HG02885 (cell line): Measurements from ENCODE around the gene POMC.
"Not testable (repeated sequence)": the region's sequence is repeated elsewhere in the genome, so short reads cannot be mapped to it uniquely, and the experiment has no call there.

Experiments used
- ATAC-seq: cut with Tn5 transposase; IDR thresholded peaks from one replicate; pipeline ENCODE4 v1.9.1; 2021; ENCODE audit warnings: mild to moderate bottlenecking; ENCODE audit not compliant: unreplicated experiment, poor library complexity

Gene POMC

DNA sequence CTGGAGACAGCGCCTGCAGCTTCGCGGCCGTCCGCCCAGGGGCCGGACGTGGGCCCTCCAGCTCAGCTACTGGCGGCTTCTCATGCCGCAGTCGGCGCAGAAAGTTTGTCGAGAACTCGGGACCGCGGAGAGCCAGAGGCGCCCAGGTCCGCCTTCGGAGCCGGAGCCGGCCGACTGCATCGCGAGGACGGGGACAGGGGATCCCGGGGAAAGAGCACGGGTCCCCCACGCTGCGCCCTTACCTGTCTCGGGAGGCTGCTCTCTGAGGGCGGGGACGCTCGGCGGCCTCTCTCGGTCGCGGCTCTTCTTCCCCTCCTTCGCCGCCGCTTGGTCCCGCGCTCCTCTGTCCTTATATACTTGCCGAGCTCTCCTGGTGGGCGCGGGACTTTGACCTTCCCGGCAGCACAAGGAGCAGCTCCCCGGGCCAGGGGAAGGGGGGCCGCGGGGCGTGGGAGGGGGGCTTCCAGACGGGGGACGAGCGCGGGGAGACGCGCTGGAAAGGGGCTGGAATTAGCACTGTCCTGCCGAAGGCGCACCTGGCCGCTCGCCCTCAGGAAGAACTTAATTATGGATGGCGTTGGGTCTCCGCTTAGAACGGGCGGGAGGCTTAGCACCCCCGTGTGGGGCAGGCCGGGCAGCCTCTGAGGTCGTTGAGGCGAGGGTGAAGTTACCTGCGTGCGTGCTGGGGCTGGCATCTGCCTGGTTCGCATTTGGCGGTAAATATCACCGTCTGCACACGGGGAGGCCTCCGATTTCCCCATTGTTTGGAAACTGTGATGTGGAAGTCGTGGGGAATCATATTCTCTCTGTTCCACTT lies at the start of gene POMC:
TSS of gene POMC (minus strand) at position 325 of the 817 bp plus-strand sequence. CDS start 3,808 bp downstream, outside the sequence.
- no peak for ATAC-seq

DNA sequence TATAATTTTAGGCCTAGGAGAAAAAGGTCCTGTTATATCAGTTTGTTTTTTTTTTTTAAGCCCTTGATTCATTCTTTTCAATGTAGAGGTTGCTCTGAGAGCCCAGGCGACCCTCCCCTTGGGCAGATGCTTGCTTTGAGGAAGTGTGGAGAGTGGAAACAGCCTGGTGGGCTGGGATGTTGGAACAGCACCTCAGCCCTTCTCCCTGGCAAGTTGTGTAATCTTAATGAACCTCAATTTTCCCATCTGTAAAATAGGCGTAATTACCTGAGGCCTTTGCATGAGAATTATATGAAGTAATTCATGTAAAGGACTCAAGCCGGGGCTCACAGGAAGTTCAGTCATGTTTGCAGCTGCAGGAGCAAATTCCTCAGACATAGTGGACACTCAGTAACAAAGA lies 49.7 kb upstream of the POMC start:
- ATAC-seq: no peak

DNA sequence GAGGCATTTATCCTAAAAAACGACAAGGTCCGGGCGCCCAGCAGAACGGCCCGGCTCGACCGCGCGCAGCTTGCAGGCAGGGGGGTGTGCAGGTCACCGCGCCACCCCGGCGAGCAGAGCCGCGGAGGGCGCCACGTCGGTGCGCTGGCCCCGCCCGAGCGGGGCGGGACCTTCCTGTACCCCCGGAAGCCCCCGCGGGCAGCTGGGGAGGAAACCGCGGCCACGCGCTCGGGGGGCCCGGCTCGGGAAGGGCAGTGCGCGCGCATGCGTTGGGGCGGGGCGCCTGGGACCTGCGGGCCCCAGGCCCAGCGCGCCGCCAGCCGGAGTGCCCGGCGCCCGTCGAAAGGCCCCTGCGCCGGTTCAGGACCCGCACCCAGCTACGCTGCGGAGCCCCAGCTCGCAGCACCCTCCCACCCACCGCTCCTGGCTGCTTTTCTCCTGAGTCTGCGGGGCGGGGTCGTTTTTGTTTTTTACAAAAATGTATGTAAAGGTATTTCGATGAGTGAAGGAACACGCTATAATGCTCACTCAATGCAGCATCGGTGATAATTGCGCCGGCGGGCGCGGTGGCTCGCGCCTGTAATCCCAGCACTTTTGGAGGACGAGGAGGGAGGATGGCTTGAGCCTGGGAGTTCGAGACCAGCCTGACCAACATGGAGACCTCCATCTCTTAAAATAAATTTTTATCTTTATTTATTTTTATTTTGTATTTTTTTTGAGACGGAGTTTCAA lies 47.7 kb upstream of the POMC start:
- ATAC-seq: peak; percentile 86

DNA sequence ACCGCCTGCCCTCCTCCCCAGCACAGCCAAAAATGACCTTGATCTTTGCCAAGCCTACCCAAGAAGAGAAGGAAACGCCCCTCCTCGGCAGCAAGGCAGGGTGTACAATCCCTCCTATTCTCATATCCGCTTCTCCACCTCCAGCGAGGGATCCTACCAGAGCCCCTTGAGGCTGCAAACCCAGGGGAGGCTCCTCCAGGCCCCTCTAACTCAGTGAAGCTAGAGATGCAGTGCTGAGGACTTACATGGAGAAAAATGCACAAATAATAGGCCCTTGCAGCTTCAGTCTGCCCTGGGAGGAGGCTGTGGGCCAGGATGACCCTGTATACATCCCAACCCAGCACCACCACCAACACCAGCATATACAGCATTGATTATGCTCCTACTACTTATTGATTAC lies 46.9 kb upstream of the POMC start:
- ATAC-seq: no peak

DNA sequence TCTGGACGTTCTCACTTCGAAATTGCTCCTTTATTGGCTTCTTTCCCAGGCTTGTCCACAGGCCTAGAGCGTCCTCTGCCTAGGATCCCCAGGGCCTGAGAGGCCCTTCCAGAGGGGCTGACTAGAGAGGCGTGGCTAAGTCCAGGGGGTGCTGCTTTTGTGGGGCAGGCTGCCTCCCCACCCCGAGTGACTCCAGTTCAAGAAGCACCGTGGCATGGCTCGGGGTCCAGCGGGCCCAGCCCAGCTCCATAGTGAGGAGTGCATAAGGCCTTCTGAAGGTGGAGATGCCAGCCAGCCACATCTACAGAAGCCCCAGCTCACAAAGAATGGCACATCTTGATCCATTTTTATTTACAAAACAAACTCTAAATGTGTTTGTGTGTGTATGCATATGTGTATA lies 44.8 kb upstream of the POMC start:
- ATAC-seq: no peak

DNA sequence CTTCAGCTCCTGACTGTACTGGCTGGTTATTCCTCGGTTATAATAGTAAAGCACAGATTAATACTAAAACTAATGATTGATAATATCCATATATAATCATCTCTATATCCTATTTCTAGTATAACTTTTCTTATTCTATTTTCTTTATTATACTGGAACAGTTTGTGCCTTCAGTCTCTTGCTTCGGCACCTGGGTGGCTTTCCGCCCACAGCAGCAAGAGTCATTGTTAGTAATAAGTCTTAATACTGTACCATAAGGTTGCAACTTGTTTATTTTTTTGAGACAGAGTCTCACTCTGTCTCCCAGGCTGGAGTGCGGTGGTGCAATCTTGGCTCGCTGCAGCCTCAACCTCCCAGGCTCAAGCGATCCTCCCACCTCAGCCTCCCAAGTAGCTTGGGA lies 42.5 kb upstream of the POMC start:
- ATAC-seq: not testable (repeated sequence)

DNA sequence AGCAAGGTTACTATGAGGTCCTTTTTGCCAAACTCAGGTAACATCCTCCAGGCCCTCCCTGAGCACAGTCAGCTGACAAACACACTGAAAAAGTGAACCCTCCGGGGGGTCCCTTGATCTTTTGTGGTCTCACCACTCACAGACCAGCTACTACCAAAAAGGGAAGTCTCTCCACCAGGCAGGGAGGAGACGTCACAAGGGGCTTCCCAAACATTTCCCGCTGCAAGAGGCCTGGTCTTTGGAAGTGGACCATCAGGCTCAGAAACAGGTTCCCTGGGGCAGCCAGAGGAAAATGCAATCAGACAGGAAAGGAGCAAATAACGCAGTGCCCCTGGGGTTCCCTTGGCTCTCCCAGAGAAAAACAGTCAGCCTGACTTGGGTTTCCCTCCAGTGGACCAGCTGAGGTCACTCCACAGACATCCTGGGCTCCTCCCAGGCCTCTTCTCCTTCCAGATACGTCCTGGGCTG lies 38.7 kb upstream of the POMC start:
- ATAC-seq: no peak

DNA sequence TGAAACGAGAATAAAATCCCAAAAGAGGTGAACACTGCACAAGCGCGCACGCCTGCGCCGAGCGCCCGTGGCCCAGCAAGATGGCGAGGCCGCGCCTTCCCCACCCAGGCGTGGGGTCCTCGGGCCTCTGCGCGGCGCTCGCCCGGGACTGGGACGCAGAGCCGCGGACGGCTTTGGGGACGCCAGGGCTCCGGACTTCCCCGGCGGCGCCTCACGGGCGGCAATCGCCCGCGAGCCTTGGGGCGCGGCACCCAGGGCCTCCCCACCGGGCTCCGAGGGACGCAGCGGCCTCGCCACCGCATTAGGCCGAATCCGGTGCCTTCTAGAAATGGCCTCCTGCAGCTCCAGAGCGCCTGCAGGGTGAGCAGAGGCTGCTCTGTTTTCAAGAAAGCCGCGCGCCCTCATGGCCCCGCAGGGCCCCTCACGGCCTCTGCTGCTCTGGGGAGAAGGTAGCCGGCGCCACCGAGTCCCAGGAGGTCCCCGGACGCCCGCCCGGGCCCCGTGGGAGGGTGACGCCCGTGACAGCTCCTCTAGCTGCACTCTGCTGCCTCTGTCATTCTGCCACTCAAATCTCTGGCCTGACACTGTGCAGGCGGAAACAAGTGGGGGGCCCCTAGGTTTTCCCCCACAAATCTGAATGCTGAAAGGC lies 35.9 kb upstream of the POMC start:
- no peak for ATAC-seq

DNA sequence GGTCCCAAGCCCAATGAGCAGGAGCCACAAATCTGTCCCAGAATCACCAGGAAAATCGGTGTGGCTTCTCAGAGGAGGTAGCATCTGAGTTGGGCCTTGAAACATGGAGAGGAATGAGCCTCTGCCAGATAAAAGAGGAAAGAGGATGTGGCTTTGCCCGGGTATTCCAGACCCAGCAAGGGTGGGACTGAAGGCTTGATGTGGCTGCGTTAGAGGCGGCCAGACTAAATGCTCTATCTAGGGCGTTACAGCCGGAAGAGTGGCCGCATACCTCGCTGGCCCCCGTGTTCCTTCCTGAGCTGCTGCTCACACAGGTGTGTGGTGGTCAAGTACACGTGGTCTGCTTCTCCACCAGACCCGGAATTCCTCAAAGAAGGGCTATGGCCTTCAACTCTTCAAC lies 33.9 kb upstream of the POMC start:
- no peak for ATAC-seq

DNA sequence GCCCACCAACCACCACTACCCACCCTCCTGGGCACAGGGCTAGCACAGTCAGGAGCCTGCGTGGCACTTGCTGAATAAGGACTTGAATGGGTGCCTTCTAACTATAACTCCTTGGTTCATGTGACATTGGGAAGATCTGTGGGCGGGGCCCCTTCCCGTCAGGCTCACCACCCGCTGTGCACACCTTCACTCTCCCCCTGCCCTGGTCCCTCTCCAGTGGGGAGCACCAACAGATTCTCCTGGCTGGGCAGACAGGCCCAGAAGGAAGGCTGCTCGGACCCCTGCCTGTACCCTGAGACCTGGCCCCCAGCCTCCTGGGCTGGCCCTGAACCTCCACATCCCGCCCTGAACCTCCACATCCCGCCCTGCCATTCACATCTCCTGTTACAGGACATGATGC lies 33.4 kb upstream of the POMC start:
- ATAC-seq: no peak

DNA sequence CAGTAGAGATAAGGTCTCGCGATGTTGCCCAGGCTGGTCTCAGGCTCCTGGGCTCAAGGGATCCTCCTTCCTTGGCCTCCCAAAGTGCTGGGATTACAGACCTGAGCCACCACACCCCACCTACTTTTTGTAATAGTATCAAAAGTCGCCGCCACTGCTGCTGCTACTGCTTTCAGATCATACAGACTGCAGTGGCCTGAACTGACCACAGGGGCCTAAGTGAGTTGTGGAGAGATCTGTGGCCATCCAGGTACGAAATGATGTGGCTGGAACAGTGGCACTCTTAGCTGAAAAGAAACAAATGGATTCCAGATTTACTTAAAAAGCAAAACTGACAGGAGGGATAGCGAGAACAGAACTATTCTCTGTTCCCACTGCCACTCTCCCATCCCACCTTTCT lies 32.9 kb upstream of the POMC start:
- ATAC-seq: no peak

DNA sequence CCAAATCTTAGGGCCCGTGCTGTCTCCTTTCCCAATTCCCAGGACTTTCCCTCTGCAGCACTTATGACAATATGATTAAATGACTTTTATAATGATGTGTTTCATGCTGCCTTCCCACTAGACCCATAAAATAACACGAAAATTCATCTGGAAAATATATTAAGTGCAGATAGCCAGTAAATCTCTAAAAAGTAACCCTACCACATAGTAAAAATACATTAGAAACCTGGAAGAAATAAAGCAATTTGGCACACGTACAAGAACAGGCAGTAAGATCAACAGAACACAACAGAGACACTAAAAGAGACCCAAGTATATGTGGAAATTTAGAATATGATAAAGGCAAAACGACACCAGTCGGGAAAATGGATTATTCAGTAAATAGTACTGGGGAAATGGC lies 30.2 kb upstream of the POMC start:
- ATAC-seq: no peak

DNA sequence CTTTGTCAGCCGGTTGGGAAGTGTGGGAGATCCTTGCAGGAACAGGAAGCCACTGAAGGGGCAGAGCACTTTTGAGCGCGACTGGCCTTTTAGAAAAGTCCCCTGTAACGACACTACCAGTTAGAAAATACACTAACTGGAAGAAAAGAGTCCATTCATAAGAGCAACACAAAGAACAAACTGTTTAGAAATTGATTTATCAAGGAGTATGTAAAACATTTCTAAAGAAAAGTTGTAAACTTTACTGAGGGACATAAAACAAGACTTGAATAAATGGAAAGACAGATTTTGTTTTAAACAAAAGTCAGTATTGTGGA lies 29.8 kb upstream of the POMC start:
- no peak for ATAC-seq

DNA sequence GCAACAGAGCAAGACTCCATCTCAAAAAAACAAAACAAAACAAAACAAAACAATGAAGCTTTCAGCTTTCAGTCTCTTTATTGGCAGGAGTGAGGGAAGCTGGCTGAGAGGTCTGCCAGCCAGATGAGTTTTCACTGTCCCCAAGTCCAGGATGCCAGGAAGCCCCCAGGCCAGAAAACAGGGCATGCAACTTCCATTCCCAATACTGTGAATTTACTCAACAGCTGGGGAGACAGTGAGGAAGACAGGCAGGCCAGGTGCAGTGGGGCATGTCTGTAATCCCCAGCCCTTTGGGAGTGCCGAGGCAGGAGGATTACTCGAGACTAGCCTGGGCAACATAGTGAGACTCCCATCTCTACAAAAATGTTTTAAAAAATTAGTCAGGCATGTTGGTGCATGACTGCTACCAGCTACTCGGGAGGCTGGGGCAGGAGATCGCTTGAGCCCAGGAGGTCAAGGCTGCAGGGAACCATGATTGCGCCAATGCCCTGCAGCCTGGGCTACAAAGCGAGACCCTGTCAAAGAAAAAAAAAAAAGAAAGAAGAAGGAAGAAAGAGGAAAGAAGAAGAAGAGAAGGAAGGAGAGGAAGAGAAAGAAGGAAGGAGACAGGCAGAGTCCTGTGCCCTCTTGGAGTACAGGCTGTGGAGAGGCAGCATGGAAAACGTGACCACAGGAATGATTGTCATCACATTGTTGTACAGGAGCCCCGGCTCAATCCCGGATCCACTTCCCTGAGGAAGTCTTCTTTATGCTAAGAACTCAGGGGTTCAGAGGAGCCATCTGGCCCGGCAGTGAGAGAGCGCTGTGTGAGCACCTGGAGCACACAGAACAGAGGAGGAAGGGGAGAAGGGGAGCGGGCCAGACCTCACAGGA lies 29.2 kb upstream of the POMC start:
- no peak for ATAC-seq

DNA sequence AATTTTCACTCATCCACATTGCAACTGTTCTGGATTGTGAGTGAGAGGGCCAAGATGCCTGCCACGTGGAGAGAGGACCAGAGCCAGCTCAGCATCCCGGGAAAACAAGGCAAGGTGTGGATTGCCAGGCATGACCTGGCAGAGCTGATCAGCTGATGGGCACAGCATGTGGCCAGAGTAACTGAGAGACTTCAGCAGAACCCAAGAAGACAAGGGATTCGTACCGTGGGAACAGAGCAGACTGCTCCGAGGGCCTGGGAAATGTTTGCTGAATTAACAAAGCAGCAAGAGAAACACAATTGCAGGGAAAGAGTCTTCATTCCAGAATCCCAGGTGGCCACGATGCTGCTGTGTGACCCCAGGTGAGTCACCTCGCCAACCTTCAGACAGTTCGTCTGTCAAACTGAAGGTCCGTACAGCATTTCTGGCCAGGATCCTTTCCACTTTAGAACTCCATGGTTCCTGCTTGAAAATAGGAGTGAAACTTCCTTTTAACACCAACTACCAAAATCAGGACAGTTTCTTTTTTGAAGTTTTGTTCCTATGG lies 26.3 kb upstream of the POMC start:
- no peak for ATAC-seq

DNA sequence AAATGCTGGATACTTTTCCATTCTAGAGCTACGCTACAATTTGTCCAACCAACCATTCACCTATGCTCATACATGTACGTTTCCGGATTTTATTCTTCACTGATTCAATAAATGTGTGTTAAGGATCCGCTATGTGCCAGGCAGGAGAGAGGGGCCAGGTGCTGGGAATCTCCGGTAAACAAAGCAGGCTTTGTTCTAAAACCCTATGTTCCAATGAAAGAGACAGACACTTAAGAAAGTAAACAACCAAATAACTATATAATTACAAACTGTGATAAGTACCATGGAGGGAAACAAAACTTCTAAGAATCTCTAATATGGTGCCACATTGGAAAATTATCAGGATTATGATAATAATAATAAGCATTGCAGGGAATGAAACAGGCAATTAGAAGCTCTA lies 22.2 kb upstream of the POMC start:
- ATAC-seq: no peak

DNA sequence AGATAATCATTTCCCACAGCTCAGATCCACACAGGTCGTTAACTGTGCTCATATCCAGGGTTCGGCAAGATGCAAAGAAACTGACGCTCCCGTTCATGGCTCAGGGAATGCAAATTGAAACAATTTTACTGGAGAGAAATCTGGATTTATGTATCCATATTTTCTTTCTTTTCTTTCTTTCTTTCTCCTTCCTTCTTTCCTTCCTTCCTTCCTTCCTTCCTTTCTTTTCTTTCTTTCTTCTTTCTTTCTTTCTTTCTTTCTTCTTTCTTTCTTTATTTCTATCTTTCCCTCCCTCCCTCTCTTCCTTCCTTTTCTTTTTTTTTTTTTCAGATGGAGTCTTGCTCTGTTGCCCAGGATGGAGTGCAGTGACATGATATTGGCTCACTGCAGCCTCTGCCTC lies 20.0 kb upstream of the POMC start:
- no peak for ATAC-seq

DNA sequence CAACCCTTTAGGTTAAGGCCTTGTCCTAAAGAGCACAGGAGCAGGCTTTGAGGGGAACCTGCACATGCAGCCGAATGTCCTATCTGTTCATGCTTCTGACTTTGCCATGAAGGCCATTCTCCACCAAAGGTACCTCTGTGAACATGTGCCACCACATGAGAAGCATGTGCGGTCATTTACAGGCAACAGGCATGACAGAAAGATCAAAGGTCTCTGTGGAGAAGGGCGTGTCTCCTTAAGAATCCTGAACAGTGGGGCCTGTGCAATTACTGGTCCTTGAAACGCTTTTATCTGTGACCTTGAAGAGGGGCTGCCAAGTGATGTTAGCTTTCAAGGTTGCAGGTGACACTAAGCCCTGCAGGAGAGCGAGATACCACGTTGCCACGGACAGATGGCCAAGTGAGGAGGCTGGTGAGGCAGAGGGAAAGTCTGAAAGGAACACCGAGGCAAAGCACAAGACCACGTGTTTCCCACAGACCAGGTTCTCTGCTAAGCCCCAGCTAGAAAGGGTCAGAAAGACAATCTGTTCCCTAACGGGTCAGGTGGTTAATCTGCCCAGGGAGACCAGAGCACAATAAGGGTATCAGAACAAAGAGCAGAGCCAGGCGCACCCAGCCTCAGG lies 19.5 kb upstream of the POMC start:
- no peak for ATAC-seq

DNA sequence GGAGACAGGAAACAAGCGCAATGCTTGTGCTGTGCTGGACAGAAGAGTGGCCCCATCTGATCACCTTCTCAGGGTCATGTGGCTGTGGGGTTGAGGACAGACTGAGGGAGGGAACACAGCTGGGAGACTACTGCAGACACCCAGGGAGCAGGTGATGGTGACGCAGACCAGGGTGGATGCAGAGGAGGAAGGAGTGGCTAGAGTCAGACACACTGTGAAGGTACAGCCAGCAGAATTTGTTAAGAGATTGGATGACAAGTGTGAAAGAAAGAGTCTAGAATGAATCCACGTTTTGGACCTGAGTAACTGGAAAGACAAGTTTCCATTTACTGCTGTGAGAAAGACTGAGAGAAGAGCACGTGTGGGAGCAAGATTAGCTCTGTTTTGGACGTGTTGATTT lies 15.9 kb upstream of the POMC start:
- ATAC-seq: no peak

DNA sequence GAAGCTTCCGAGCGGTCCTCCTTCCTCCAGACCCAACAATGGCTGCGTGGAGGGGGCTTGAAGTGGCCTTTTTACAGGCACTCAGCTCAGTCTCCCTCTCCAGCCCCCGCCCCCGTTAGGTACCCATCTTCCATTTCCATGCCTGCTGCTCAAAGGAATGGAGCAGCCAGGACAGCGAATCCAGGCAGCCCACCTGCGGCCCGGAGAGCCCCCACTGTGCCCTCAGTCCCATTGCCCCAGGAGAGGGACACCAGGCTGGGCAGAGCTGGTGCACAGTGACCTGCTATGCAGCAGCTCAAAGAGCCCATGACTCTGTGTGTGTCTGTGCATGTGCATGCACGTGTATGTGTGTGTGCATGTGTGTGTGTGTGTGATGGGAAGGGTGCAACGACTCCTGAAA lies 10.6 kb upstream of the POMC start:
- no peak for ATAC-seq
